NT2/D1 (cell line): ENCODE measurements around the gene FBXL13.

Source experiments
- YY1 ChIP-seq: IDR thresholded peaks from 2 replicates; pipeline ENCODE4 v1.6.1; 2011; ENCODE audit not compliant: insufficient read length, insufficient read depth
- ZNF274 ChIP-seq: IDR thresholded peaks from 2 replicates; pipeline ENCODE4 v1.6.1; 2011; ENCODE audit warnings: mild to moderate bottlenecking, low read depth, low read length

- TF ChIP-seq ZNF274 (no peak), YY1 (no peak)
Measured at GRCh38 chr7:102869195-102869594, 205.4 kb downstream of the FBXL13 start.
